ENCODE data around the gene TNIP1.

TNIP1 gene

GRCh38 chr5:151005950-151006576 lies 74.8 kb downstream of the TNIP1 start:
- DNase-seq (ENCODE audit: extremely low read depth in 1 of 2, low read depth in 1 of 2), result no peak

DNA sequence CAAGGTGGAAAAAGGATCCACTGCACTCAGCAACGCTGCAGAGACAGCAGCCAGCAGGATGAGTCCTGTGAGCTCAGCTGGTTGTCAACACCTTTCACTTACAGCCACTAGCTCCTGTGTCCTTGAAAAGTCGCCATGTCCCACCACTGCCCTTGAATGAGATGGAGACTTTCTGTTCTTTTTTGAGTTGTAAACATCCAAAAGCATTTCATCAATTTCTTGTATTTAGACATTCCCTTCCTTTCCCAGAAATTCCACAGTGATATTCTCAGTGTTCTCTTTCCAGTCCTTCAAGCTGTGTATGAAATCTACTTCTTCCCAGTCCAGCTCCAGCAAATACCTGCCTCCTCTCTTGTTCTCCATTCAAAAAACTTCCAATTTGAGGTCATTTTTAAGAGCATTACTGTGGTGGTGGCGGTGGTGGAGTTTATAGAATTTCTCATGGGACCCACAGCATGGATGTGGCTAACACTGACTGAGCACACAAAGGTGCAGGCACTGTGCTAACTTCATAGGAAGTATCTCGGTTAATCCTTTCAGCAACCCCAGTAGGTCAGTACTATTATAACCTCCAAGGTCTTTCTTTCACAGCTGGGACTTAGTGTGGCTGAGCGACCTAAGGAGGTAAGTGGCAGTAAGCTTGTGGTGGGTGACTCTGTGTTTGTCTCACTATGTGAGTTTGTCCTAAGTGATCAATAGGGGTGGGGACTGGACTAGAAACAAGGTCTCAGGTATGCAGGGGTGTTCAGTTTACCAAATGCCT lies 75.5 kb downstream of the TNIP1 start:
- DNase-seq (ENCODE audit: extremely low read depth in 1 of 2, low read depth in 1 of 2), result no peak

DNA sequence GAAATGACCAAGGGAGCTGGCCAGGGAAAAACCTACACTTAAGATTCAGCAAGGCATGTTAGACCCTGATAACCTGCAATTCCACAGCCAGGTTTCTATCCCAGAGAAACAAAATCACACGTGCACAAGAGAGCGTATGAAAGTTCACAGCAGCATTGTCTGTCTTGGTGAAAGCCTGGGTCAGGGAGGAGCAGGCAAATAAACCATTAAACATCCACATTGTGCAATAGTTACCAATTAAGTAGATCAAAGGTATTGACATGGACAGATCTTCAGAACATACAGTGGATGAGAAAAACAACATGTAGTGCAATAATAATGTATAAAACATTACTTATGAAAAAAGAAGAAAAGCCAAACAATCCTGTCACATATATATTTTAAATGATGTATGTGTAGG lies 76.3 kb downstream of the TNIP1 start:
- no peak for DNase-seq (ENCODE audit: extremely low read depth in 1 of 2, low read depth in 1 of 2)

DNA sequence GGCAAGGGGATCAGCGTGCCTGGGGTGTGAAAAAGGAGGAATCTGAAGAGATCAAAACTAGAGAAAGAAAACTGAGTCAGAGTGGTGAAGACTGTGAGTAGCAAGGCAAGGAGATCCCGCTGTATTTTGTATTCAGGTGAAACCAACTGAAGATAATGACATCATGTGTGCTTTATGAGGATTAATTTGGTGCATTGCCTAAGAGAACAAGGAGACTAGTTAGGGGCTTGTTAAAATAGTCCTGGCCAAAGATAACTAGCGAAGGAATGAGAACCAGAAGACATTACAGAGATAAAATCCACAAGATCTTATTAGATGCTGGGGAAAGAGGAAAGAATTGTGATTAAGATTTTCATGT lies 77.4 kb downstream of the TNIP1 start:
- DNase-seq (ENCODE audit: extremely low read depth in 1 of 2, low read depth in 1 of 2), result no peak

GRCh38 chr5:151002681-151003502 lies 77.9 kb downstream of the TNIP1 start:
- no peak for DNase-seq (ENCODE audit: extremely low read depth in 1 of 2, low read depth in 1 of 2)

- no peak for DNase-seq (ENCODE audit: extremely low read depth in 1 of 2, low read depth in 1 of 2)
These were observed 78.6 kb downstream of the TNIP1 start for GRCh38 chr5:151002250-151002649.

GRCh38 chr5:151001436-151001835 lies 79.4 kb downstream of the TNIP1 start:
- DNase-seq (ENCODE audit: extremely low read depth in 1 of 2, low read depth in 1 of 2), result no peak

DNA sequence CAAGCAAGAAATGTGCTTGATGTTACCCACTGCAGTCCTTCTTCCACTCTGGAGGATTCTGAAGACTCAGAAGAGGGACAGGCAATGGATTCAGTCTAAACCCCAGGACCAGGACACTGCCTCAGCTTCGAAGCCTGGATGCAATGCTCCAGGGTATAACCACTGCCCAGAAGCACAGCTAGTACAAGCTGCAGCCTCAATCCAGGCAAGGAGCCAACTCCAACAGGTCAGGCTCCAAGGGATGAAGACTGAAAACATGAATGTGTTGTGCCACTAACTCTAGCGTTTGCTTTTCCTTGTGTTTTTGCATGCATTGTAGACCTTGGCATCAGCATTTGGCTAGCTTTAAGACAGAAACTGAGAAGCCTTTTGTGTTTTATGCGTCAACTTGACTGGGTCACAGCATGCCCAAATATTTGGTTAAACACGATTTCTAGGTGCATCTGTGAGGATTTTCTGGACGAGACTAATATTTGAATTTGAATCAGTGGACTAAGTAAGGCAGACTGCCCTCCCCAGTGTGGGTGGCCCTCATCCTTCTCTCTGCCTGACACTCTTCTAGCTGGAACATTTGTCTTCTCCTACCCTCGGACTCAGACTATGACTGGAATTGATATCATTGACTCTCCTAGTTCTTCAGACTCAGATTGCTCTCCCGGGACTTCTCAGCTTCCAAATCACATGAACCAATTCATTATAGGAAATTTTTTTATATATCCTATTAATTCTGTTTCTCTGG lies 81.0 kb downstream of the TNIP1 start:
- no peak for DNase-seq (ENCODE audit: extremely low read depth in 1 of 2, low read depth in 1 of 2)

- no peak for DNase-seq (ENCODE audit: extremely low read depth in 1 of 2, low read depth in 1 of 2)
These were observed 86.9 kb downstream of the TNIP1 start for GRCh38 chr5:150993826-150994412.

- no peak for DNase-seq (ENCODE audit: extremely low read depth in 1 of 2, low read depth in 1 of 2)
These were observed 87.4 kb downstream of the TNIP1 start for GRCh38 chr5:150993422-150993821.

GRCh38 chr5:150992705-150993104 lies 88.1 kb downstream of the TNIP1 start:
- no peak for DNase-seq (ENCODE audit: extremely low read depth in 1 of 2, low read depth in 1 of 2)

DNA sequence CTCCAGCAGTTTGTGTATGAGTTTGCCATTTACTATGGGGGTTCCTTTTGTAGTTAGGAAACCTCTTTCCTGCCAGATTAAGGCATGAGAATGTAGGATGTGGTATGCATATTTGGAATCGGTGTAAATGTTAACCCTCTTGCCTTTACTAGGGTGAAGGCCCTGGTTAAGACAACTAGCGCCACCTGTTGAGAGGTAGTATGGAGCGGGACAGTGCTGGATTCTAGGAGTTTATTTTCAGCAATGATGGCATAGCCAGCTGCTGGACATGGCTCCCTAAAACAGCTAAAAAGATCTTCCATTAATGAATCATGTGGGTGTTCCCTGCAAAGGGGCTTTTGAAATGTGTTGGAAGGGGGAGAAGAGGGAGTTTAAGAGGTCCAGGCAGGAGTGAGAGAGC lies 91.1 kb downstream of the TNIP1 start:
- DNase-seq (ENCODE audit: extremely low read depth in 1 of 2, low read depth in 1 of 2), result no peak

DNA sequence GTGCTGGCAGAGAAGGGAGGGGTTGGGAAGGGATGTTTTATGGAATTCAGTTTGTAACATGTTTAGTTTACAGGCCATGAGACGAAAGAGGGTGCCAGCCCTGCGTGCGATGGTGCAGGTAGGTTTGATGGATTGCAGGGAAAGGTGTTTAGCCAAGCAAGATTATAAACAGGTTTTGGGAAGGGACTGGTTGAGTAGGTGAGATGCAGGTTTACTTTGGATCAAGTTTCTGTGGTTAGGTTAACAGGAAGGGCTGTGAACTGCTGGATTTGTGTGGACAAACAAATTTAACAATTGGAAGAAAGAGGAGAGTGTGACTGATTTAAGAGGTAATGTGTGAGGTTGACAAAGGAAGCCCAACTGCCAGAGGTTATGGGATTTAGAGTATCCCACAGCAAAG lies 93.1 kb downstream of the TNIP1 start:
- no peak for DNase-seq (ENCODE audit: extremely low read depth in 1 of 2, low read depth in 1 of 2)

Data from activated CD8-positive, alpha-beta memory T cell treated with anti-CD3 and anti-CD28 coated beads for 1 hour (primary cell).